HepG2 (cell line): ENCODE results near the gene SMARCA2. TPM values are rescaled to one million over a fixed set of nuclear protein-coding genes. Genes with fewer than 3 reads are reported as not detected.
A peak's percentile ranks its signal among the peaks of the same experiment; 100 is the strongest.

Source experiments
- E2F5 ChIP-seq: sonication (generic); formaldehyde crosslinking; conservative IDR thresholded peaks from 2 replicates; pipeline ENCODE4 v1.4.0; 2020; ENCODE audit warnings: missing genetic modification reagents
- GABPA ChIP-seq, 2 experiments: IDR thresholded peaks; 2 replicates each; pipeline ENCODE4 v1.6.1; 2011 to 2016; ENCODE audit warnings: low read depth in 2 of 2, low read length in 1 of 2, missing biosample characterization in 1 of 2, missing genetic modification characterization in 1 of 2
- GABPB1 ChIP-seq: IDR thresholded peaks from 2 replicates; pipeline ENCODE4 v1.6.1; 2016; ENCODE audit warnings: mild to moderate bottlenecking, missing genetic modification reagents, moderate library complexity, missing compliant biosample characterization
- HMGXB3 ChIP-seq: sonication (generic); formaldehyde crosslinking; IDR thresholded peaks from 2 replicates; pipeline ENCODE4 v1.4.0; 2020; ENCODE audit warnings: missing genetic modification reagents, borderline replicate concordance
- HOXA3 ChIP-seq: sonication (generic); formaldehyde crosslinking; IDR thresholded peaks from 2 replicates; pipeline ENCODE4 v1.5.0; 2020; ENCODE audit warnings: missing genetic modification reagents
- IKZF5 ChIP-seq: IDR thresholded peaks from 2 replicates; pipeline ENCODE4 v1.6.1; 2018; ENCODE audit warnings: missing genetic modification reagents, mild to moderate bottlenecking, missing compliant biosample characterization
- IRF2 ChIP-seq: IDR thresholded peaks from 2 replicates; pipeline ENCODE4 v1.6.1; 2018; ENCODE audit warnings: missing genetic modification reagents, missing compliant biosample characterization
- KMT2A ChIP-seq: sonication (generic); formaldehyde crosslinking; IDR thresholded peaks from 2 replicates; pipeline ENCODE4 v1.4.0; 2020; ENCODE audit warnings: missing genetic modification reagents
- MLLT10 ChIP-seq: sonication (generic); formaldehyde crosslinking; IDR thresholded peaks from 2 replicates; pipeline ENCODE4 v1.4.0; 2020; ENCODE audit warnings: missing genetic modification reagents
- RBM22 ChIP-seq: fragments of 200-400 bp; formaldehyde crosslinking; optimal IDR thresholded peaks from 2 replicates; pipeline ENCODE3; 2017; ENCODE audit warnings: mild to moderate bottlenecking, low read length, moderate library complexity
- SIN3A ChIP-seq: IDR thresholded peaks from 2 replicates; pipeline ENCODE4 v1.6.1; 2011; ENCODE audit warnings: low read depth, mild to moderate bottlenecking, control low read depth, low read length, borderline replicate concordance
- SOX6 ChIP-seq, 2 experiments: fragments of 450-650 bp in 1 of 2; sonication (generic) in 1 of 2; formaldehyde crosslinking in 1 of 2; IDR thresholded peaks; 2 replicates each; pipeline versions ENCODE4 v1.4.0 to v1.6.1; 2017 to 2020; ENCODE audit warnings: antibody characterized with exemption in 1 of 2, mild to moderate bottlenecking in 1 of 2, missing genetic modification reagents in 1 of 2
- TCF7 ChIP-seq: sonication (generic); IDR thresholded peaks from 2 replicates; pipeline ENCODE4 v1.6.1; 2016; ENCODE audit warnings: antibody characterized with exemption, low read depth
- UBTF ChIP-seq: sonication (generic); formaldehyde crosslinking; IDR thresholded peaks from 2 replicates; pipeline ENCODE4 v1.4.0; 2020; ENCODE audit warnings: mild to moderate bottlenecking, missing genetic modification reagents
- ZBTB38 ChIP-seq: sonication (generic); formaldehyde crosslinking; IDR thresholded peaks from 2 replicates; pipeline ENCODE4 v1.5.1; 2020; ENCODE audit warnings: mild to moderate bottlenecking, missing genetic modification reagents
- ZNF570 ChIP-seq: sonication (generic); formaldehyde crosslinking; IDR thresholded peaks from 2 replicates; pipeline ENCODE4 v1.4.0; 2020; ENCODE audit warnings: mild to moderate bottlenecking, missing genetic modification reagents, borderline replicate concordance
- ZNF777 ChIP-seq: sonication (generic); formaldehyde crosslinking; IDR thresholded peaks from 2 replicates; pipeline ENCODE4 v1.4.0; 2020; ENCODE audit warnings: missing genetic modification reagents
- ZNF790 ChIP-seq: sonication (generic); formaldehyde crosslinking; IDR thresholded peaks from 2 replicates; pipeline ENCODE4 v1.8.0; 2022; ENCODE audit warnings: missing genetic modification reagents, mild to moderate bottlenecking, borderline replicate concordance
- ZNF792 ChIP-seq: IDR thresholded peaks from 2 replicates; pipeline ENCODE4 v1.6.1; 2016
- ZNF891 ChIP-seq: sonication (generic); formaldehyde crosslinking; IDR thresholded peaks from 2 replicates; pipeline ENCODE4 v1.5.0; 2020; ENCODE audit warnings: mild to moderate bottlenecking, missing genetic modification reagents
- polyA plus RNA-seq, 8 experiments: library from polyadenylated mRNA; depleted of rRNA in 3 of 8; stranded (reverse) in 7 of 8; unstranded in 1 of 8; fragments of >200 nt; fragmentation: Illumina TruSeq in 4 of 8; extraction: Trizol in 4 of 8; gene quantifications; 2 replicates each; pipeline versions ENCODE4 v1.2.1 to v1.2.3, GENCODE V29; 2011 to 2016; ENCODE audit warnings: low read depth in 4 of 8, missing spikeins in 1 of 8, mixed read lengths in 1 of 8; ENCODE audit not compliant: insufficient read depth in 1 of 8
- total RNA-seq, 5 experiments: library from RNA; depleted of rRNA; stranded (reverse); fragments of >200 nt; fragmentation: Illumina TruSeq; extraction: Trizol; gene quantifications; 2 replicates each; pipeline ENCODE4 v1.2.3, GENCODE V29; 2016; ENCODE audit warnings: low read depth in 1 of 5

SMARCA2 gene
- total and polyA plus RNA-seq, 2 of the 13 experiments (the other 11 are each of a cell fraction or from before 2014, with no cell fraction given) = 22.5 to 23.7 TPM

- TF ChIP-seq E2F5 (CRISPR knock-in tag) (0 out of 2 replicates have a peak, but pooled peaks have one; percentile 31), HMGXB3 (no peak), SIN3A (peak; percentile 45; the same call in 1 of the 2 replicates), SOX6 (IDR thresholded peaks at IDR 0.05) (no peak), SOX6 (CRISPR knock-in tag; IDR thresholded peaks at IDR 0.05) (0 out of 2 replicates have a peak, but pooled peaks have one; percentile 29), UBTF (CRISPR knock-in tag) (peak; percentile 84), HOXA3 (CRISPR knock-in tag) (peak; percentile 55; the same call in 1 of the 2 replicates), RBM22 (no peak), TCF7 (no peak), ZNF777 (CRISPR knock-in tag) (peak; percentile 73), IRF2 (CRISPR knock-in tag) (0 out of 2 replicates have a peak, but pooled peaks have one; percentile 18), ZNF792 (CRISPR knock-in tag) (no peak), MLLT10 (CRISPR knock-in tag) (no peak), ZBTB38 (no peak), IKZF5 (peak; percentile 35; the same call in 1 of the 2 replicates), ZNF790 (CRISPR knock-in tag) (no peak), ZNF891 (peak; percentile 35; the same call in 1 of the 2 replicates), ZNF570 (CRISPR knock-in tag) (no peak), KMT2A (peak; percentile 33; the same call in 1 of the 2 replicates), GABPB1 (peak; percentile 57; the same call in 1 of the 2 replicates), GABPA (IDR thresholded peaks at IDR 0.05; ENCODE audit: low read depth, low read length) (no peak), GABPA (CRISPR knock-in tag; IDR thresholded peaks at IDR 0.05; ENCODE audit: low read depth) (no peak)
Observed at GRCh38 chr9:2017331-2018161, 2.4 kb downstream of the SMARCA2 start (continued).
